Astrocyte (in vitro differentiated cells and primary cell): ENCODE data around the gene TCIRG1.

ENCODE experiments used
- CTCF ChIP-seq: IDR thresholded peaks from 2 replicates; pipeline ENCODE4 v1.5.1; 2011; ENCODE audit warnings: low read depth, mild to moderate bottlenecking, inconsistent platforms, low read length, moderate library complexity; ENCODE audit not compliant: insufficient read depth
- EZH2 ChIP-seq: IDR thresholded peaks from 2 replicates; pipeline ENCODE4 v1.6.1; 2012; ENCODE audit warnings: mild to moderate bottlenecking, low read length, inconsistent platforms; ENCODE audit not compliant: insufficient read depth

- TF ChIP-seq CTCF (no peak), EZH2 (no peak)
These were observed 9.9 kb upstream of the TCIRG1 start for GRCh38 chr11:68028802-68029545.
